Measurements from ENCODE around the gene LAMC1.
"Not testable (repeated sequence)": the region's sequence is repeated elsewhere in the genome, so short reads cannot be mapped to it uniquely, and the experiment has no call there.

LAMC1 gene

GRCh38 chr1:183043872-183044854 is 20.9 kb downstream of the LAMC1 start:
- DNase-seq (ENCODE audit: low read depth in 2 of 2) = no peak

- DNase-seq (ENCODE audit: low read depth in 2 of 2) = no peak
Observed at GRCh38 chr1:183044893-183045649, 21.9 kb downstream of the LAMC1 start.

- no peak for DNase-seq (ENCODE audit: low read depth in 2 of 2)
Observed at GRCh38 chr1:183048087-183049085, 25.2 kb downstream of the LAMC1 start.

GRCh38 chr1:183051546-183051945 is 28.3 kb downstream of the LAMC1 start:
- DNase-seq (ENCODE audit: low read depth in 2 of 2) = no peak

GRCh38 chr1:183052861-183053260 is 29.6 kb downstream of the LAMC1 start:
- DNase-seq (ENCODE audit: low read depth in 2 of 2) = no peak

GRCh38 chr1:183058851-183059502 is 35.8 kb downstream of the LAMC1 start:
- DNase-seq (ENCODE audit: low read depth in 2 of 2) = no peak

GRCh38 chr1:183061194-183061593 is 38.0 kb downstream of the LAMC1 start:
- DNase-seq (ENCODE audit: low read depth in 2 of 2) = no peak

- no peak for DNase-seq (ENCODE audit: low read depth in 2 of 2)
Observed at GRCh38 chr1:183063349-183063748, 40.1 kb downstream of the LAMC1 start.

GRCh38 chr1:183065168-183065706 is 42.0 kb downstream of the LAMC1 start:
- no peak for DNase-seq (ENCODE audit: low read depth in 2 of 2)

- DNase-seq (ENCODE audit: low read depth in 2 of 2) = not testable (repeated sequence)
Observed at GRCh38 chr1:183066432-183066831, 43.2 kb downstream of the LAMC1 start.

GRCh38 chr1:183069562-183070216 is 46.5 kb downstream of the LAMC1 start:
- no peak for DNase-seq (ENCODE audit: low read depth in 2 of 2)

GRCh38 chr1:183070234-183070922 is 47.2 kb downstream of the LAMC1 start:
- no peak for DNase-seq (ENCODE audit: low read depth in 2 of 2)

- no peak for DNase-seq (ENCODE audit: low read depth in 2 of 2)
Observed at GRCh38 chr1:183070923-183071618, 47.9 kb downstream of the LAMC1 start.

GRCh38 chr1:183072595-183072994 is 49.4 kb downstream of the LAMC1 start:
- not testable (repeated sequence) for DNase-seq (ENCODE audit: low read depth in 2 of 2)

- DNase-seq (ENCODE audit: low read depth in 2 of 2) = no peak
Observed at GRCh38 chr1:183073320-183073719, 50.1 kb downstream of the LAMC1 start.

- no peak for DNase-seq (ENCODE audit: low read depth in 2 of 2)
Observed at GRCh38 chr1:183074215-183074614, 51.0 kb downstream of the LAMC1 start.

- DNase-seq (ENCODE audit: low read depth in 2 of 2) = no peak
Observed at GRCh38 chr1:183075861-183076260, 52.6 kb downstream of the LAMC1 start.

- no peak for DNase-seq (ENCODE audit: low read depth in 2 of 2)
Observed at GRCh38 chr1:183077097-183077496, 53.9 kb downstream of the LAMC1 start.

All from stimulated activated CD4-positive, alpha-beta T cell treated with anti-CD3 and anti-CD28 coated beads, Interleukin-12 subunit alpha, Interleukin-12 subunit beta, amount 100 ng/mL, for 24 hours (primary cell).